GM18909 (cell line): Measurements from ENCODE around the gene CMTR1.
"Not testable (repeated sequence)": the region's sequence is repeated elsewhere in the genome, so short reads cannot be mapped to it uniquely, and the experiment has no call there.

Source experiments
- ATAC-seq: cut with Tn5 transposase; IDR thresholded peaks from one replicate; pipeline ENCODE4 v1.9.1; 2021; ENCODE audit warnings: mild to moderate bottlenecking; ENCODE audit not compliant: unreplicated experiment, poor library complexity

CMTR1 gene, protein sequence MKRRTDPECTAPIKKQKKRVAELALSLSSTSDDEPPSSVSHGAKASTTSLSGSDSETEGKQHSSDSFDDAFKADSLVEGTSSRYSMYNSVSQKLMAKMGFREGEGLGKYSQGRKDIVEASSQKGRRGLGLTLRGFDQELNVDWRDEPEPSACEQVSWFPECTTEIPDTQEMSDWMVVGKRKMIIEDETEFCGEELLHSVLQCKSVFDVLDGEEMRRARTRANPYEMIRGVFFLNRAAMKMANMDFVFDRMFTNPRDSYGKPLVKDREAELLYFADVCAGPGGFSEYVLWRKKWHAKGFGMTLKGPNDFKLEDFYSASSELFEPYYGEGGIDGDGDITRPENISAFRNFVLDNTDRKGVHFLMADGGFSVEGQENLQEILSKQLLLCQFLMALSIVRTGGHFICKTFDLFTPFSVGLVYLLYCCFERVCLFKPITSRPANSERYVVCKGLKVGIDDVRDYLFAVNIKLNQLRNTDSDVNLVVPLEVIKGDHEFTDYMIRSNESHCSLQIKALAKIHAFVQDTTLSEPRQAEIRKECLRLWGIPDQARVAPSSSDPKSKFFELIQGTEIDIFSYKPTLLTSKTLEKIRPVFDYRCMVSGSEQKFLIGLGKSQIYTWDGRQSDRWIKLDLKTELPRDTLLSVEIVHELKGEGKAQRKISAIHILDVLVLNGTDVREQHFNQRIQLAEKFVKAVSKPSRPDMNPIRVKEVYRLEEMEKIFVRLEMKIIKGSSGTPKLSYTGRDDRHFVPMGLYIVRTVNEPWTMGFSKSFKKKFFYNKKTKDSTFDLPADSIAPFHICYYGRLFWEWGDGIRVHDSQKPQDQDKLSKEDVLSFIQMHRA

DNA sequence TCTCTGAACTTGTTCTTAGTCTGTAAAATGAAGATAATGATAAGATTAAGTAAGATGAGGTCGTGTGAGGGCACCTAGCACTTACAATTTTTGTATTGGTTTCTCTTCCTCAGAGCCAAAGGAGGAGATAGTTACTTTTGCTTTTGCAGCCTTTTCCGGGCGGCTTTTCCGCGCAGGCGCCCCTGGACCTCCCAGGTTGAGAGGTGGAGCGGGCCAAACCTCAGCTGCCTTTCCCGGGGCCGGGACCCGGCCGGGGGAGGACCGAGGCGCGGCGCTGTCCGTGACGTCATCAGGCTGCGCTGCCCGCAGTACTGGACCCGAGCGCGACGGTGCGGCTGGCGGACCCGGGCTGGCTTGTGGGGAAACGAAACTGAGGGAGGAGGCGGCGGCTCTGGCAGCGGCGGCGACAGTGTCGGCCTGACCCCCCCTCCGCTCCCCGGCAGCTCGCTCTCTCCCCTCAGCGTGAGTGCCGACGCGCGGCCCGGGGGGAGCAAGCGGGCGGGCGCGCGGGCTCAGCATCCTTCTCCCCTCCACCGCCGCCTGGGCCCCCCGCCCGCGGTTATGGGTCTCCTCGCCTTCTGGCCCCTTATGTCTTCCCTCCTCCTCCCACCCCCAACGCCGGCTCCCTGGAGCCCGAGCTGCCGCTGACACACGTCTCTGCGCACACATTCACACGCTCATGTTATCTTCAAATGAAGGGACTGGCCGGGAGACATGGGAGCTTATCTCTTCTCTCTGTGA is at the start of gene CMTR1:
Gene CMTR1, plus strand, starts transcription at position 306 of the 741 bp plus-strand sequence. CDS start 2,409 bp downstream, outside the sequence.
- peak; percentile 84 for ATAC-seq

DNA sequence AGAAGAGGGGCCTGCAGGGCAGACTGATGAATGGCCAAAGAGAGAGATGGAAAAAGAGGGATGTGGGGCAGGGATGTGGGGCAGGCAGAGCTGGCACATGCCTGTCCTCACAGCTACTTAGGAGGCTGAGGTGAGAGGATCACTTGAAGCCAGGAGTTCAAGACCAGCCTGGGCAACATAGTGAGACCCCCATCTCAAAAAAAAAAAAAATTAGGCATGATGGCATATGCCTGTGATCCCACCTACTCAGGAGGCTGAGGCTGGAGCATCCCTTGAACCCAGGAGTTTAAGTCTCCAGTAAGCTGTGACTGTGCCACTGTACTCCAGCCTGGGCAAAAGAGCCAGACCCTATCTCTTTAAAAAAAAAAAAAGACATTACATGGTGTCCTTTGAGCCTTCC is 44.4 kb upstream of the CMTR1 start:
- no peak for ATAC-seq

- ATAC-seq = no peak
Measured at GRCh38 chr6:37389857-37390256, 43.2 kb upstream of the CMTR1 start.

DNA sequence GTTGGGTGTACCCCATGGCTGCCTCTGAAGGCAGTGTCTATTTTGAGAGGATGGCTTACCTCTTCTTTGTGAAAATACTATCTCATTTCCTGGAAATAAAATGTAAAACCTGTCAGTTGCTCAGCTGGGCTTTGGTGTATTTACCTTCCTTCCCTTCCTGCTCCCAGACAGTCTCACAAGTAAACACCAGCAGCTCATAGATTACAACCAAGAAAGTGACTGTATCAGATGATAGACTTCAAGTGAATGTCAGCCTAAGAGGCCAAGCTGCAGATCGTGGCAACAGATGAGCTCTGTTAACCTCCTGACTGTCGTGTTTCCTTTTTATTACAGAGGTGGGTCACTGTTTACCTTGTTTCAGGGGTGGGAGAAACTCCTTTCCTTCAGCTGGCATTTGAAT is 41.9 kb upstream of the CMTR1 start:
- ATAC-seq = no peak

- no peak for ATAC-seq
Measured at GRCh38 chr6:37392821-37393220, 40.2 kb upstream of the CMTR1 start.

DNA sequence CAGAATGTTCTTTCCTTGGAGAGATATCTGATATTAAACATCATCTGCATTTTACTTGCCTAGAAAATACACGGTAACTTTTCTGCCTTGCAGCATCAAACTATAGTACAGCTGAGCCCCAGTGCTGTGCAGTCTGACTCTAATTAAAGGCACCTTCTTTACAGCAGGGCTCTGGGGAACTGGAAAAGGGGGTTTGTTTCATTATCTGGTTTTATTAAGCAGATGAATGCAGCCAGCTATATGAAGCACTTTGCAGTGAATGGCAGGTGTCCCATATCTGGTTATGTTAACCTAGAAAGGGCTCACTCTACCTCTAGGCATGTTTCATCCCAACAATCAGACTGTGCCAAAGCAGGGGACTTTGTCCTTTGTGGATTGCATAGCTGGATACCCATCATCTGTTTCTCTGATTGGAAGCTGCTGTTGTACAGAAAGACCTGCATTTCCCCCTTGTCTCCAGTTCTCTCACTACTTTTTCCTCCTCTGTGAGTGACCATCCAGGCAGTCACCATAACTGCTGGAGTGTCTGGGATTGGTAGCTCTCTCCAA is 39.6 kb upstream of the CMTR1 start:
- no peak for ATAC-seq

DNA sequence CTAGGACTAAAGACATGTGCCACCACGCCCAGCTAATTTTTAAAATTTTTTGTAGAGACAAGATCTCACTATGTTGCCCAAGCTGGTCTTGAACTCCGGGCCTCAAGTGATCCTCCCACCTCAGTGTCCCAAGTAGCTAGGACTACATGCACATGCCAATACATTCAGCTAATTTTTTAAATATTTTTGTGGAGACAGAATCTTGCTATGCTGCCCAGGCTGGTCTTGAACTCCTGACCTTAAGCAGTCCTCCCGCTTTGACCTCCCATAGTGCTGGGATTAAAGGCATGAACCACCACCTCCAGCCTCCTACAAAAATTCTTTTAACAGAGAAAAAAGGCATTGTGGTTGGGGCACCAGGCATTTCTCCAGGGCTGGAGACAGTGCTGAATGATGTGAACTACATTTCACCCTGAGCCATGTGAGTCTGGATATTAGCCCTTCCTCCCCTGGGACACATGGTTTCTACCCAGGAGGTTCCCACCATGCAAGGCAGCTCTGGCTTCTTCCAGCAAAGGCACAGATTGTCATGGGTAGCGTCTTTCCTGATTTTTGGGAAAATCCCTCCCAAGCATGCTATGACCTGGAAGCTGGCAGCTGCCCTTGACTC is 36.3 kb upstream of the CMTR1 start:
- ATAC-seq = no peak

GRCh38 chr6:37399131-37399530 is 33.9 kb upstream of the CMTR1 start:
- no peak for ATAC-seq

DNA sequence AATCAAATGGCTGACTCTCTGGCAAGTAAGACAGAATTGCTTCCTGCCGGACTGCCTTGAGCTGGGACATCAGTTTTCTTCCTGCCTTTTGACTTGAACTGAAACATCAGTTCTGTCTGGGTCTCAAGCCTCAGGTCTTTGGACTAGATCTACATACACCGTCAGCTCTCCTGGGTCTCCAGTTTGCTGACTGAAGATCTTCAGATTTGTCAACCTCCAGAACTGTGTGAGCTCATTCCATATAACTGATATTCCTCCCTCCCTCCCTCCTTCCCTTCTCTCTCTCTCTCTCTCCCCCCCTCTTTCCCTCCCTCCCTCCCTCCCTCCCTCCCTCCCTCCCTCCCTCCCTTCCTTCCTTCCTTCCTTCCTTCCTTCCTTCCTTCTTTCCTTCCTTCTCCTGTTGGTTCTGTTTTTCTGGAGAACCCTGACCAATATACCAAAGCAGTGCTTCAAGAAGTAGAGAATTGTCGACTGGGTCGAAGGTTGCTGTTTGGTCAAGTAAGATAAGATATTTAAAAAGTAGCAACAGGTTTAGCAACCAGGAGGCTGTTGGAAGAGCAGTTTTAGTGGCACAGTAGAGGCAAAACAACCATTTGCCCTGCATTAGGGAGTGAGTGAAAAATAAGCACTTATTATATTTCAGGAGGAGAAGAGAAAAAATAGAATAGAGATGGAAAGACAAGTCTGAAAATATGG is 33.1 kb upstream of the CMTR1 start:
- no peak for ATAC-seq

DNA sequence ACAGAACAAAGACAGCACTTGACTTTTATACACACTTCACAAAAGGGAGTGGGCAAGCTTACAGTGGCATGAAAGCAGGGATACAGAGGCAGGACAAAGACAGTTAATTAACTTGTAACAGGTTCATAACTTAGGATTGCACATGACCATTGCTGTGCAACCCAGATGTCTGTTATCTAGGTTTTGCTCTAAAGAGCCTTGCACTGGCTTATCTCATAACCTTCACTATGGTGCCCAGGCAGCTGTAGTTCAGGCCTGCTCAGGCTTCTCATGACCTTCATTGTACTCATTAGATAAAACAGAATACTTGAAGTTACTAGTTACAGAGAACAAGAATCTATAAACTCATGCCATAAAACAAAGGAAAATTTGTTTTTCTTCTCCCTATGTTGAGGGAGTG is 31.4 kb upstream of the CMTR1 start:
- not testable (repeated sequence) for ATAC-seq

- ATAC-seq = no peak
Measured at GRCh38 chr6:37406726-37407341, 26.2 kb upstream of the CMTR1 start.

DNA sequence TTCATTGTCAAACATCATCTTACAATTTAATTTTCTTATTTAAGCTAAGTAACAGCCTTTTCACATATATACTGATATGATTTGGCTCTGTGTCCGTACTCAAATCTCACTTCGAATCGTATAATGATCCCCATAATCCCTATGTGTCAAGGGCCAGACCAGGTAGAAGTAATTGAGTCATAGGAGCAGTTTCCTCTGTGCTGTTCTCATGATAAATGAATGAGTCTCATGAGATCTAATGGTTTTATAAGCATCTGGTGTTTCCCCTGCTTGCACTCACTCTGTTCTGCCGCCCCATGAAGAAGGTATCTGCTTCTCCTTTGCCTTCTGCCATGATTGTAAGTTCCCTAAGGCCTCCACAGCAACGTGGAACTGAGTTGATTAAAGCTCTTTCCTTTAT is 25.1 kb upstream of the CMTR1 start:
- no peak for ATAC-seq

DNA sequence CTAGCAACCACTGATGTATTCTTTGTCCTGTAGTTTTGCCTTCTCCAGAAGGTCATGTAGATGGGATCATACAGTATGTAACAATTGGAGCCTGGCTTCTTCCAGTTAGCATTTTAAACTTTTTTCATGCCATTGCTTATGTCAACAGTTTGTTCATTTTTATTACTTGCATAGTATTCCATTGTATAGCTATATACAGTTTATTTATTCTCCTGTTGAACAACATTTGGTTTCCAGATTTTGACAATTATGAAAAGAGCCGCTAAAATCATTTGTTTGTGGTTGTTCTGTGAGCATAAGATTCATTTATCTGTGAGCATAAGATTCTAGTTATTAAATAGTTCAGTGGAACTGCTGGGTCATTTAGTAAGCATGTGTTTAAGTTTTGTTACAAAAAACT is 23.5 kb upstream of the CMTR1 start:
- no peak for ATAC-seq

DNA sequence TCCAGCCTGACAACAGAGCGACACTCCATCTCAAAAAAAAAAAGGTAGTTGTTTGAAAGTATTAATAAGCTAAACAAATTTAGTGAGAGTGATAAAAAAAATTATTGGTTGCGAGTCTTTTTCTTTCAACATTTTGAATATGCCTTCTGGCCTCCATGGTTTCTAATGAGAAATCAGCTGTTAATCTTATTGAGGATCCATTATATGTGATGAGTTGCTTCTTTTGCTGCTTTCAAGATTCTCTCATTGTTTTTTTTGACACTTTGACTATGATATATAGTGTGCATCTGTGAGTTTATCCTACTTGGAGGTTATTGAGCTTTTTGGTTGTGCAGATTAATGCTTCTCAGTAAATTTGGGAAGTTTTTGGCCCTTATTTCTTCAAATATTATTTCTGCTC is 15.6 kb upstream of the CMTR1 start:
- no peak for ATAC-seq

- no peak for ATAC-seq
Measured at GRCh38 chr6:37418722-37419121, 14.3 kb upstream of the CMTR1 start.

GRCh38 chr6:37426058-37426944 is 6.7 kb upstream of the CMTR1 start:
- ATAC-seq = no peak

- ATAC-seq = no peak
Measured at GRCh38 chr6:37426945-37427510, 6.0 kb upstream of the CMTR1 start.

DNA sequence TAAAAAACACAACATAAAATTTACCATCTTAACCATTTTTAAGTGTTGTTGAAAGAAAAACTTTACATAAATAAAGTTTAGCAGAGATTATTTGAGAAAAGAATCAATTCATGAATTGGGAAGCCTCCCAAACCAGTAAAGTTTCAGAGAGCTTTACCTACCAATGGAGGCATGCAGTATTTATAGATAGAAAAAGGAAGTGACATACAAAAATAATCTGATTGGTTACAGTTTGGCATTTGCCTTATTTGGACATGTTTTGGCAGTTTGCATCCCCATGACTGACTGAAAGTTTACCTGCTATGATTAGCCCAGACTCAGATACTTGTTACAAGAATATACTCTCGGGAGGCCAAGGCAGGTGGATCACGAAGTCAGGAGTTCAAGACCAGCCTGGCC is 3.7 kb upstream of the CMTR1 start:
- no peak for ATAC-seq
